Measurements from ENCODE around the gene MOB3A.
A peak's percentile ranks its signal among the peaks of the same experiment; 100 is the strongest.

The MOB3A gene

DNA sequence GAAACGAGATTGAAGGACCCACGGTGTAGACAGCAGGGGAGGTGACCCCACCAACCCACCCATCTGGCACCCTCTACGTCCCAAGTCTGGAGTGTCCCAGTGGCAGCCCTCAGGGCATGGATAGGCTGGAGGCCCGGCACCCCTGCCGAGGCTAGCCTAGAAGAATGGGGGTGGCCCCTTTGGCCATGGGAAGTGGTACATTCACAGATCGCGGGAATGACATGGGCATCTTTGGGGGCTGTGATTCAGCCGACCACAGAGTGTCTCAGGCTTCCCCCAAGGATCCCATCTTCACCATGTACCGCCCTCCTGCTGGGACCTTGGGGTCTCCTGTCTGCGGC, 33.8 kb downstream of the MOB3A start:
- TF ChIP-seq, protein P1, sequence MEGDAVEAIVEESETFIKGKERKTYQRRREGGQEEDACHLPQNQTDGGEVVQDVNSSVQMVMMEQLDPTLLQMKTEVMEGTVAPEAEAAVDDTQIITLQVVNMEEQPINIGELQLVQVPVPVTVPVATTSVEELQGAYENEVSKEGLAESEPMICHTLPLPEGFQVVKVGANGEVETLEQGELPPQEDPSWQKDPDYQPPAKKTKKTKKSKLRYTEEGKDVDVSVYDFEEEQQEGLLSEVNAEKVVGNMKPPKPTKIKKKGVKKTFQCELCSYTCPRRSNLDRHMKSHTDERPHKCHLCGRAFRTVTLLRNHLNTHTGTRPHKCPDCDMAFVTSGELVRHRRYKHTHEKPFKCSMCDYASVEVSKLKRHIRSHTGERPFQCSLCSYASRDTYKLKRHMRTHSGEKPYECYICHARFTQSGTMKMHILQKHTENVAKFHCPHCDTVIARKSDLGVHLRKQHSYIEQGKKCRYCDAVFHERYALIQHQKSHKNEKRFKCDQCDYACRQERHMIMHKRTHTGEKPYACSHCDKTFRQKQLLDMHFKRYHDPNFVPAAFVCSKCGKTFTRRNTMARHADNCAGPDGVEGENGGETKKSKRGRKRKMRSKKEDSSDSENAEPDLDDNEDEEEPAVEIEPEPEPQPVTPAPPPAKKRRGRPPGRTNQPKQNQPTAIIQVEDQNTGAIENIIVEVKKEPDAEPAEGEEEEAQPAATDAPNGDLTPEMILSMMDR (IDR thresholded peaks at IDR 0.05; ENCODE audit: low read depth, low read length, missing control alignments) = no peak

DNA sequence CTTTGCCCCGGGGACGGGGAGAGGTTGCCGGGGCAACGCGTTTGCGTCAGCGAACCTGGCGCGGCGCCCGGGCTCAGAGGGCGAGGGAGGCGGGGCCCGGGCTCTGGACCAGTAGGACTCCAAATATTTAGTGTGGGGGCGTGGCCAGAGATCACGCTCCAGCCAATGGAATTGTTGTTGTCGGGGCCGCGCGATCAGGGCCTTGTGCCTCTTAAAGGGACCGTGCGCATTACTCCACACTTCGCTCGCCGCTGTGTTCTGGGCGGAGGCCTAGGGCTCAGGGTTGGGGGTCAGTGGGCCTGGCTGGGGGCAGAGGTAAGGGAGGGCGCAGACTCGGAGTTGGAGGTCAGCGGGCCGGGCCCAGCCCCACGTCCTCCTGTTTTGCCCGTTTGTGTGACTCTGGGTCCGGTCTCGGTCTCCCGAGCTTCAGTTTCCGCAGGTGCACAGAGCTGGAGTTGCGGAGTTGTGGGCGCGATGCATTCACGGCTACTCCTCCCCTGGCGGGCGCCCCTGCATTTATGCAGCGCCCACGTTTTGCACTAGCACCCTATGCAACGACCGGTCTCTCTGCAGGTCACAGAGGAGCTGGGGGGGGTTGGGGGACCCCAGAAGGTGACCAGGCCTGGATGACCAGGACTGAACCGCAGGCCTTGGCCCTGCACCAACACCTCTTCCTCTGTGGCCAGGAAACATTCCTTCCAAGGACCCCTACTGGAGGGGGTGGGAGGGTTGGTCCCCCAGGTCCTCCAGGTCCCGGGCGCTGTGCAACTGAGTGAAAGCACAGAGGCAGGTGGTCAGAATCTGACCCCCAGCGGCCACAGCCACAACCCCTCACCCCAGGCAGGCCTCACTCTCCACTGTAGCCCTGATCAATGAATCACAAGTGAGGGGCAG, 34.4 kb downstream of the MOB3A start:
- TF ChIP-seq, protein P1 (IDR thresholded peaks at IDR 0.05; ENCODE audit: low read depth, low read length, missing control alignments) = no peak
- peak; percentile 93 for DNase-seq (ENCODE audit: extremely low read depth, low read depth)
- peak overlapping the region; percentile 52 for H3K4me3 ChIP-seq (replicated peaks; ENCODE audit: low read depth, low read length)

More for the DNA sequence above, 33.8 kb downstream of the MOB3A start:
- H3K4me3 ChIP-seq (replicated peaks; ENCODE audit: low read depth, low read length) = peak overlapping the region; percentile 52
- no peak for DNase-seq (ENCODE audit: extremely low read depth, low read depth)

DNA sequence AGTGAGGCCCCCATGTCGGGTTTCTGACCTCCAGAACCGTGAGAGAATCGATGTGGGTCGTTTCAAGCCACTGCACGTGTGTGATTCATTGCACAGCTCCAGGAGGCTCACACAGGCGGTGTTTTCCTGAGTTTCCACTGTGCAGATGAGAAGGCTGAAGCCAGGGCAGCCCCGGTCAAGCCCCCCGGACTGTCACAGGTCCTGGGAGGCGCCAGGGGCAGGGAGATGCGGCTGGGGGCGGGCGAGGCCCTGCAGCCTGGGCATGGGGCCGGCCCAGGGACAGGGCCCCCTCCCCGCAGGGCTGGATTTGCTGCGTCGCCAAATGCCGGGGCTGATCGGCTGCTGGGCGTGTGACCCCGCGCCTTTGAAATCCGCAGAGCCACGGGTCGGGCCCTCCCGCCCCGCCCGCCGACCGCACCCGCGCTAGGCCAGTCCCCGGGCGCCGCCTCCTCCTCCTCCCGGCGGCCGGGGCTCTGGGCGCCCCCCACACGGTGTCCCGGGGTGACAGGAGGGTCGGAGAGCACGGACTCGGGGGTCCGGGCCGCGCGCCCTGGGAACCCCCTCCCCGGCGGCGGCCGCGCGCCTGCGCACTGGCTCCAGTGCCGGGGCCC, 35.1 kb downstream of the MOB3A start:
- TF ChIP-seq, protein P1 (IDR thresholded peaks at IDR 0.05; ENCODE audit: low read depth, low read length, missing control alignments) = no peak
- no peak for DNase-seq (ENCODE audit: extremely low read depth, low read depth)
- H3K4me3 ChIP-seq (replicated peaks; ENCODE audit: low read depth, low read length) = peak overlapping the region; percentile 52

DNA sequence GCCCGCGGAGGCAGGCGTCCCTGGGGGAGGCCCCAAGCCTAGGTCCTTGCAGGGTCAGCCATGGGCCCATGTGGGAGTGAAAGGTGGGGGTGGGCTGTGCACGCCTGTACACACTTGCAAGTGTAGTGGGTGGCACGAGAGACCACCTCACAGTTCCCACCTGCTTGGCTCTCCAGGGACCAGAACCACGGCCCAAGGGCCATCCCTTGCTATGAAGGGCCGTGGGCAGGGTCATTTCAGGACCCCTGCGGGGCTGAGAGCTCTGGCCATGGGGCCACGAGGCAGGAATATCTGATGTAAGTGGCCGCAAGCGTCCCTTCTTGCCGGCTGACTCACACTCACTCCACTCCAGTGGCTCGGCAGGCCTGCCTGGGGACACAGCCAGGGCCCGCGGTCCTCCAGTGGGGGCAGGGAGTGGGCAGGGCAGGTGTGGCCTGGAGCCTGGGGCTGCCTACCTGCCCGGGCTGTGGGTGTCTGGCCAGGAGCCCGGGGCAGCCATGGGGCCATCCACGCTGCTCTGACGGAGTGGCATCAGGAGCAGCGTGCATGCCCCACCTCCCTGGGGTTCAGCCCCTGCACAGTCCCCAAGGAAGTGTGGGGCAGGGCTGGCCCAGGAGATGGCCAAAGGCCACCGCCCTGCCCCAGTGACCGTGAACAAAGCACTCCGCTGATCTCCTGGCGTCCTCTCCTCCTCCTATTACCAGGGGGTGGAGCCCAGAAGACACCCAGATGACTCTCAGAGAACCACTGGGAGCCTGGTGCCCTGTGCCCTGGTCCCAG, 36.5 kb downstream of the MOB3A start:
- TF ChIP-seq, protein P1 (IDR thresholded peaks at IDR 0.05; ENCODE audit: low read depth, low read length, missing control alignments) = no peak
- H3K4me3 ChIP-seq (replicated peaks; ENCODE audit: low read depth, low read length) = no peak overlapping the region
- DNase-seq (ENCODE audit: extremely low read depth, low read depth) = no peak

DNA sequence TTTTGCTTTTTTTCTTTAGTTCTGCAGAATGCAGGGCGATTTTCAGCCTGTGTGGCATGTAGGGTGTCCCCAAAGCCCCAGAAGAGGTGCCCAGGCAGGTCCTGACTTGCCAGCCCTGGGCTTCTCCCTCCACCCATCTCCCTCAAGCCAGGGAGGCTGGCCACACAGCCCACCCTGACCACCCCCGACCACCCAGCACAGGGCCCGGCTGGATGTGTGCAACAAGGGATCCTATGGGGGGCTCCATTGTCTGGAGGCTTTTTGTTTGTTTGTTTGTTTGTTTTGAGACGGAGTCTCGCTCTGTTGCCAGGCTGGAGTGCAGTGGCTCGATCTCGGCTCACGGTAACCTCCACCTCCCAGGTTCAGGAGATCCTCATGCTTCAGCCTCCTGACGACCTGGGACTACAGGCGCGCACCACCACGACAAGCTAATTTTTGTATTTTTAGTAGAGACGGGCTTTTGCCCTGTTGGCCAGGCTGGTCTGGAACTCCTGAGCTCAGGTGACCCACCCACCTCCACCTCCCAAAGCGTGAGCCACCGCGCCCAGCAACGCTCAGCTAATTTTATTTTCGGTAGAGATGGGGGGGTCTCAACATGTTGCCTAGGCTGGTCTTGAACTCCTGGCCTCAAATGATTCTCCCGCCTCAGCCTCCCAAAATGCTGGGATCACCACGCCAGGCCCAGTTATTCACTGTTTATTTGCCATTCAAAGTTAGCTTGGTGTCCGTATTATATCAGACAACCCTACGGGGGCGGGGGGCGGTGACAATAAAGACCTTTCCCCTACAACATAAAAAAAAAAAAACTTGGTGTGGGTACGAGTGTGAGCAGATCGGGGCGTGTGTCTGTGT, 37.3 kb downstream of the MOB3A start:
- DNase-seq (ENCODE audit: extremely low read depth, low read depth) = no peak
- TF ChIP-seq, protein P1 (IDR thresholded peaks at IDR 0.05; ENCODE audit: low read depth, low read length, missing control alignments) = no peak
- no peak overlapping the region for H3K4me3 ChIP-seq (replicated peaks; ENCODE audit: low read depth, low read length)

Measured in HFF-Myc (cell line).